PFSK-1 (cell line): ENCODE results near the gene UBTD1.

Experiments used
- FOXP2 ChIP-seq: optimal IDR thresholded peaks from 2 replicates; pipeline ENCODE3; 2011; ENCODE audit warnings: borderline replicate concordance, control low read depth, inconsistent platforms; ENCODE audit not compliant: insufficient read depth; ENCODE audit errors: extremely low read length, extremely low read depth
- POLR2AphosphoS5 ChIP-seq: IDR thresholded peaks from 2 replicates; pipeline ENCODE4 v1.6.1; 2012; ENCODE audit warnings: low read depth, mild to moderate bottlenecking, control low read depth, low read length, moderate library complexity
- REST ChIP-seq, 2 experiments: IDR thresholded peaks; 2 replicates each; pipeline versions ENCODE4 v1.6.1 to v1.8.0; 2011 to 2012; ENCODE audit warnings: low read depth in 2 of 2, low read length in 2 of 2, control low read depth in 1 of 2, inconsistent platforms in 1 of 2, mild to moderate bottlenecking in 1 of 2, moderate library complexity in 1 of 2; ENCODE audit not compliant: insufficient read depth in 1 of 2
- SIN3A ChIP-seq: IDR thresholded peaks from 2 replicates; pipeline ENCODE4 v1.6.1; 2012; ENCODE audit warnings: mild to moderate bottlenecking, low read length, moderate library complexity, borderline replicate concordance; ENCODE audit not compliant: insufficient read depth
- TAF1 ChIP-seq: IDR thresholded peaks from 2 replicates; pipeline ENCODE4 v1.6.1; 2012; ENCODE audit warnings: low read length, control low read depth, borderline replicate concordance; ENCODE audit not compliant: insufficient read depth

Gene UBTD1

GRCh38 chr10:97454330-97455036, 44.2 kb upstream of the UBTD1 start:
- TF ChIP-seq POLR2AphosphoS5 (no peak; the same call in 1 of the 2 replicates), FOXP2 (no peak), SIN3A (no peak), TAF1 (no peak), REST (IDR thresholded peaks at IDR 0.05; ENCODE audit: insufficient read depth in 1 of 2, low read depth in 2 of 2, low read length in 2 of 2) (no peak)

GRCh38 chr10:97456034-97456685, 42.6 kb upstream of the UBTD1 start:
- TF ChIP-seq TAF1: no peak
- TF ChIP-seq POLR2AphosphoS5: peak; percentile 48; the same call in 1 of the 2 replicates

GRCh38 chr10:97456686-97457065, 42.0 kb upstream of the UBTD1 start:
- no peak for TF ChIP-seq REST (IDR thresholded peaks at IDR 0.05; ENCODE audit: insufficient read depth in 1 of 2, low read depth in 2 of 2, low read length in 2 of 2)
- TF ChIP-seq FOXP2: no peak
- TF ChIP-seq TAF1: no peak
- TF ChIP-seq POLR2AphosphoS5: no peak
- TF ChIP-seq SIN3A: no peak

GRCh38 chr10:97459111-97459510, 39.6 kb upstream of the UBTD1 start:
- TF ChIP-seq FOXP2 (no peak), REST (IDR thresholded peaks at IDR 0.05; ENCODE audit: insufficient read depth in 1 of 2, low read depth in 2 of 2, low read length in 2 of 2) (no peak), POLR2AphosphoS5 (no peak), SIN3A (no peak), TAF1 (no peak)

- TF ChIP-seq FOXP2 (no peak), TAF1 (no peak), REST (IDR thresholded peaks at IDR 0.05; ENCODE audit: insufficient read depth in 1 of 2, low read depth in 2 of 2, low read length in 2 of 2) (no peak), POLR2AphosphoS5 (no peak), SIN3A (no peak)
Observed at GRCh38 chr10:97459933-97460332, 38.8 kb upstream of the UBTD1 start.
